Activated CD4-positive, CD25-positive, alpha-beta regulatory T cell treated with anti-CD3 and anti-CD28 coated beads, Interleukin-2, amount 50 U/mL, for 24 hours (primary cell): Measurements from ENCODE around the gene MED27.
"Not testable (repeated sequence)": the region's sequence is repeated elsewhere in the genome, so short reads cannot be mapped to it uniquely, and the experiment has no call there.

Source experiments
- ATAC-seq, 2 donors: fragments of 150-1000 bp; cut with Tn5 transposase; one replicate each; pipeline ENCODE4 v1.10.0; 2021; ENCODE audit warnings: mild to moderate bottlenecking in 1 of 2, moderate library complexity in 1 of 2

MED27 gene

DNA sequence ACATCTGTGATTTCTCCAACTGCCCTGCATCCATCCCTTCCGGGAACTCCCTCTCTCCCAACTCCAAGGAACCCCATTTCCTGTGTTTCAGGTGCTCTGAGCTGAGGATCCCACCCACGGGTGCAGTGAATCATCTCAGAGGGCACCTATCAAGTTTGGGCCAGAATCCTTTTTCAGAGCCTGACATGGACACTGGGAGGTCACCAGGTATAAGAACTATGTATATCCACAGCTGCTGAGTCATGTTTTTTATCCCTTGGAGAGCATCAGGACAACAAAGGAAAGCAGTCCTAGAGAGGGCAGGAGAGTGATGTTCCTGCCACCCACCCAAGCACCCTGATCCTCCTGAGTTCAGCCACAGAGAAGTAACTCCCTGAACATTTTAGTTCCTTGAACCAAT, 3.8 kb downstream of the MED27 start:
- no peak for ATAC-seq

DNA sequence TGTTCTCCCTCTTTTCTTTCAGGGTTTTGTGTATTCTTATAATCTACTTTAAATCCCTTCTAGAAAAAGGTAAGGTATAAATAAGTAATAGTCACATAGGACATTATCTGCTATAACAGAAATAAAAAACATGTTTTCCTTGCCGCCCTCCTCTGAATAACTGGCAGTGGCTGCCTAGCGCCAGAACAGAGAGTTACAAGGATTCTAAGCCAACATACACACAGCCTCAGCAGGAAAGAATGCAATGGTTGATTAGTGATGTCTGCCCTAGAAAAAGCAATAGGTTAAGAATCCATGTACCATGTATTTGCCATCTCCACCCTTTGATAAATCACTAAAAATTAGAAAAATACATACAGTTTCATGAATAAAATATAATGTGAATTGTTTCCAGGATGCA, 4.9 kb downstream of the MED27 start:
- no peak for ATAC-seq

DNA sequence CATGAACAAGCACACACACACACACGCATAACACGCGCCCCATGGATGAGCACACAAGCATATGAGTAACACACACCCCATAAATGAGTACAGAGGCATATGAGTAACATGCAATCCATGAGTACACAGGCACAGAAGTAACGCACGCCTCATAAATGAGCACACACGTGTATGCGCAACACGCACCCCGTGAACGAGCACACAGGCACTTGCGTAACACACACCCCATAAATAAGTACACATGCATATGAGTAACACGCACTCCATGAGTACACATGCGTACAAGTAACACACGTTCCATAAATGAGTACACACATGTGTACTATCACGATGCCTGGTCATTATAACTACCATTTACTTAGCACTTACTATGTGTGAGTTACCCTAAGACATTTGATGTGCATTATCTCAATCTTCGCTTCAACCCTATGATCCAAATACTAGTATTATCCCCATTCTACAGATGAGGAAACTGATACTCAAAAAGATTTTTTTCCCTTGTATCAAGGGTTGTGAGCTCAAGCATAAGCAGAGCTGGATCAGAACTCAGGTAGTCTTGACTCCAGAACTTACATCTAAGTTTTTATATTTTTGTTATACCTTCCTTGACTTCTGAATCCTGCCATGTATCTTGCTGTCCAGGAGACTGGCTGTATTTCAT, 7.7 kb downstream of the MED27 start:
- no peak for ATAC-seq

DNA sequence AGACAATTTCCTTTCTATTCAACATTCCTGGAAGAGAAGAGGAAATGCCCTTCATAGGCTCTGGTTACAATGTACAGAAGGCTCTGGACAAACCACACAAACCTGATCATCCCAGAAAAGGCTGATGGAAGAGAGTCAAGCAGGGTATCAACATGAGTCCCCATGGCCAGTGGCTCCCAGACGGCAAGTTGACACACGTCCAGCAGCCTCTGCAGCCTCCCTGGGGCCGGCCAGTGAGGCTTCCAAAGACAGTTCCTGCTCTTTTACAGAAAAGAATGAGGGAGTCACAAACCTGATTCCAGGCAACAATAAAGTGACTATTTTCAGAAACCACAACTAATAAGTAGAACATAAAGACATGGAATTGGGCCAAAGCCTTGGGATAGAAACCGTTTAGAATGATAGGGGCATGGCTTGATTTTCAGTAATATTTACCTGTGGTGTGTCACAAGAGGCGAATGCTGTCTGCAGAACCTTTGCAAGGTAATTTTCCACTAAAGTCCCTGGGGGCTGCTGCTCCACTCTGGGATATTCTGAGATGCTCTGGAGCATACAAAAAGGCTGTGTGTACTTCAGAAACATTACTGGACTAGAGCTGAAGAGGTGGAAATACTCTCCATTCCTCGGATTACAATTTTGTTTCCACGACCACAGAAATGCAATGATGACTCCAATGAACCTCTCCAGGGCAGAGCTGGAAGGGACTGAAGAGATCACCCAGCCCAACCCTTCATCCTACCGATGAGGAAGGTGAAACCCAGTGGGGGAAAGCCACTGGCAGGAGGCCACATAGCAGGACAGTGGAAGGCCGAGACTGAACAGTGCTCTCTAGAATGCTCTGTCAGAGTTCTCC, 10.4 kb downstream of the MED27 start:
- no peak for ATAC-seq

DNA sequence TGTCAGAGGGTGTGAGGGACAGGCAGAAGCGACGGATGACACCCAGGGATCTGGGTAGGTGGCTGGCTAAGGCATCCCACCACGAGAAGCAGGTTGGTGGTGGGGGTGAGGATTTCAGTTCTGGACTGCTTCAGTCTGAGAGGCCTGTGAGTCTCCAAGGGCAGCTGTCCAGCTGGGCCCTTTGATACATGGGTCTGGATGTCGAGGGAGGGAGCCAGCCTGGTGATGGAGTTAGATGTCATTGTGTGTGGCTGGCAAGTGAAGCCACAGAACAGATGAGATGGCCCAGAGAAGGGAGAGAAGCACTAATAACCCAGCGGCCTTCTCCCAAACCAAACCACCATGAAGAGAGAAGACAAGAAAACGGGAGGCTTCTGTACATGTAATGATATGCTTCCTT, 11.1 kb downstream of the MED27 start:
- ATAC-seq, result no peak

DNA sequence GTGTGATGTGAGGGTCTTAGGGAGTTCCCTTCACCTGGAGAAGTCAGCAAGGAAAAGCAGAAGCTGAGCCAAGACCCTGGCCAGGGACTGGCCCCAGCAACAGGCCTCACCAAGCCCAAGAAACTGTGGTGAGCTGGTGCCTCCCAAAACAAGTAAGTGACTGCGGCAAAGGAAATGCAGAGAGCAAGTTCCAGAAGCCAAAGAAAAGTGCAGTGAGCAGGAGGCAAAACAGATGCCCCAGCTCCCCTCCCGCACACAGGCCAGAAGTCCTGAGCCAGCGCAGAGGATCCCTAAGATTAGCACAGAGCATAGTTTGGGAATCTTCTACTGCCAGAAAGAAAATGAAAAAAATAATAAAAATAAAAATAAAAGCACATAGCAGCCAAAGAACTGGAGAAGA, 13.2 kb downstream of the MED27 start:
- ATAC-seq, result no peak

DNA sequence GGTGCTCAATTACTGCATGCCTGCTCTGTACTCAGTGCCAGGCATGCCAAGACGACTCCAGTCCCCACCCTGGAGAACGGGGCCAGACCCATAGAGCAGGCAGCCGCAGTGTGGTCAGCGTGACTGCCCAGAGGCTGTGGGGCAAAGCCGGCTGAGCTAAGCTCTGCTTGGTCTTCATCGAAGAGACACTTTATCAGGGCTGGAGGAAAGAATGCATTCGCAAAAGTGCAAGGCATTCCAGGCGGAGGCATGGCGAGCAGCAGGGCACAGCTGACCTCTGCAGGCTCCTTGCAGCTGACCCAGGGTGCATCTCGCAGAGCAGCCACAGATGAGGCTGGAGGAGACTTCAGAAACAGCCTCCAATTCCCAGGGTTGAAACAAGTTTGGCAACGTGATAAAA, 13.6 kb downstream of the MED27 start:
- no peak for ATAC-seq

DNA sequence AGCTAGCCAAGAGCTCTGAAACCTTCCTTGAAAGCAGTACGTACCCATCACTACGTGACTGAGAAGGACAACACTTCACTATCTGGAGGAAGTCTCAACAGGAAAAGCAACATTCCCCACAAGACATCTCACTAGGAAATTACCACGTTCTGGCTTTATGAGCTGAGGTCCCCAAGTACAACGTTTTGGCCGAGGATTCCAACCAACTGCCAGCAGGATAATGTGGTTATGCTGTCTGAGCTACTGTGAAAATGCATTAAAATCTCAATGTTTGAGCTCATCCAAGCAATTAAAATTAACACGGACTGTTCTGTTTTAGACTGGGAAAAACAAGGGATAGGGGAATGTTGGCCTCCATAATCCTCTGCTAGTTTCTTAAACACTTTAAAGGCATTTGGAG, 16.4 kb downstream of the MED27 start:
- no peak for ATAC-seq

DNA sequence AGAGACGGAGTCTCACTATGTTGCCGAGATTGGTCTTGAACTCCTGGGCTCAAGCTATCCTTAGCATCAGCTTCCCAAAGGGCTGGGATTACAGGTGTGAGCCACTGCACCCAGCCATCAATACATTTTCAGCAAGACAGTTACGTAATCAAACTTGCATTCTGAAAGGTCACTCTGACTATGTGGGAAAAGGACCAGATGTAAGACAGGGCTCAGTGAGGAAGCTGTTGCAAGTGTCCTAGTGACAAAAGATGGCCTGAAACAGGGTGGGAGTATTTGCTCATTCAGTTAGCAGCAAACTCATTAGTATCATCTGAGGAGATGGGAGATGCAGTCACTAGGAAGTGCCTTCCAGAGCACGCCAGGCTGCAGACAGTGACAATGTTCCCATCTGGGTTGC, 16.9 kb downstream of the MED27 start:
- ATAC-seq, result no peak

DNA sequence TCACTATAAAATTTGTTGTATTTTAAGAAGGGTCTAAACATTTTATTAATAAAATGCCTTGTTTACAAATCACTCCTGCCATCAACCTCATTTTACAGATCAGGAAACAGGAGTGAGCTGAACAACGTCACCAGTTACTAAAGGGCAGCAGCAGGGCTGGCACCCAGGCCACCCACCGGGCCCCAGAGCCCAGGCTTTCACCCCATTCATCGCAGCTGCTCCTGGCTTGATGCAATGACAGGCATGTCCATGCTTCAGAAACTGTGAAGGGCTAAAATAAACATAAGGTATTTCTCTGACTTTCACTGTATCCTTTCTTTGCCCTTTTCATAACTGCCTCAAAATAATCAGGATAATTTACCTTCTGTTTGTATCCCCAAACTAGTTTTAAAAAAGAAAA, 18.1 kb downstream of the MED27 start:
- ATAC-seq, result no peak

DNA sequence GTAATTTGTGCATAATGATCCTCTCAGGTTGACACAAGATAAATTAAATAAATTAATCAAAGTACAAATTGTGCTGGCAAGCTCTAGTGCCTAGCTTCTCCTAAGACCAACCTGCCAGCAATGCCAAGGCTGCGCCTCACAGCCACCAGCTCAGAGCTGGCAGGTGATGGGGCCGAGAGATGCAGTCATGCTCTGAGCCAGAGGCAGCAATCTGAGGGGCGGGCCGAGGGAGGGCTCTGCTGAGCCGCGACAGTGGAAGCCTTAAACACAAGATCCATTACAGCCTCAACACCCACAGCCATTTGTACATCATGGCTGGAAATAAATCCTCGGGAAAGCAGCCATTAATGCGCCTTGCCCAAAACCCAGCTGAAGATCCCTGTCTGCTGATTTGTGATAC, 20.3 kb downstream of the MED27 start:
- no peak for ATAC-seq

DNA sequence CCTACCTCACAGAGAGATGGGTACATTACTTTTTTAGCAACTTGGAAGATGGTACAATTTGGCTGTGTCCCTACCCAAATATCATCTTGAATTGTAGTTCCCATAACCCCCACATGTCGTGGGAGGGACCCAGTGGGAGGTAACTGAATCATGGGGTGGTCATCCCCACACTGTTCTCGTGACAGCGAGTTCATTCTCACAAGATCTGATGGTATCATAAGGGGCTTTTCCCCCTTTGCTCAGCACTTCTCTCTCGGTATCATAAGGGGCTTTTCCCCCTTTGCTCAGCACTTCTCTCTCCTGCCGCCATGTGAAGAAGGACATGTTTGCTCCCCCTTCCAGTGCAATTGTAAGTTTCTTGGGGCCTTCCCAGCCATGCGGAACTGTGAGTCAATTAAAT, 21.4 kb downstream of the MED27 start:
- not testable (repeated sequence) for ATAC-seq

DNA sequence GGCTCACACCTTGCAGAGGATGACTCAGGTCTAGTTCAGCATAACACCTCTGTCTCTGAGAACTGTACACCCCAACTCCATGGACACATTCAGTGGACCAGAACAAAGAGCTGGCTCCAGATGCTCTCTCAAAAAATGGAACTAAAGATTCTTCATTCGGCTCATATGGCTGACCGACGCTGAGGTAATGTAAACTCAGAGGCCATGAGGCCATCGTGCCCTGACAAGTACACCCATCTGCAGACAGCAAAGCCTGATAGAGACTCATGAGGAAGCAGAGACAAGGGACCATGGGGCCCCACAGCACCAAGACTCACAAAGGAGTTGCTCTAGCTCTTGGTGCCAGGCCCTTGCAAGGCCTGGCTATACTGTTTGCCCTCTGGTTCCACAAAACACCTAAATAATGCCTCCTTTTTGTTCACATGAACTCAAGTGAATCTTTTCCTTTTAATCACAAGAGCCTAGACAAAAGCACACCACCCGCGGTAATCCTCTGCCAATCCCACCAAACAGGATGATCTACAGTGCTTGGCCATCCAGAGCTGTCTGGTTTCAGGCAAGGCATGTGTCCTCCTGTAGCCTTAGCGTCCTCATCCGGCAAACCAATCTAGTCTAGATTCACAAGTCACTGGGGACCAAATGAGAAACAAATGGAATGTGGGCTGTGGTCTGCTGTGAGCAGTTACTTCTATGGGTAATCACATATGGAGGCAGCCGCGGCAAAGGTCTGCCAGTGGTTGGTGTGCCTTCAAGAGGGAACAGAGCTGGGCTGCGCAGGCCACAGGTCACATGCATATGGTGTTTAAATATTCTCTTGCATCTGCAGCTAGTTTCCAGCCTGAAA, 22.7 kb downstream of the MED27 start:
- ATAC-seq, result no peak

DNA sequence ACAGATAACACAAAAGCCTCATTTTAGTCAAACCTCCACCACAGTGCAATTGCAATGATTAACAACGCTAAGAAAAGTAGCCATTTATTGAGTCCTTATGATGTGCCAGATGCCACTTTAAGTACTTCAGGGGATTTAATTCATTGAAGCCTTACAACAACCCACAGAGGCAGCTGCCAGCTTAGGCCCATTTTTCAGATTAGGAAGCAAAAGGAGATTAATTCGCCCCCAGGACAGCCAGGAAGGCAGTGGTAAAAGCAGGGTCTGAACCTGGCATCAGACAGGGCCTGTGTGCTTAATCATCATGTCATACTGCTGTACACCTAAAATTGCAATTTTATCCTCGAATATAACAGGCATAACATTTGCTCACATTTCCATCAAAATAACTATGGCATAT, 23.9 kb downstream of the MED27 start:
- ATAC-seq, result no peak

DNA sequence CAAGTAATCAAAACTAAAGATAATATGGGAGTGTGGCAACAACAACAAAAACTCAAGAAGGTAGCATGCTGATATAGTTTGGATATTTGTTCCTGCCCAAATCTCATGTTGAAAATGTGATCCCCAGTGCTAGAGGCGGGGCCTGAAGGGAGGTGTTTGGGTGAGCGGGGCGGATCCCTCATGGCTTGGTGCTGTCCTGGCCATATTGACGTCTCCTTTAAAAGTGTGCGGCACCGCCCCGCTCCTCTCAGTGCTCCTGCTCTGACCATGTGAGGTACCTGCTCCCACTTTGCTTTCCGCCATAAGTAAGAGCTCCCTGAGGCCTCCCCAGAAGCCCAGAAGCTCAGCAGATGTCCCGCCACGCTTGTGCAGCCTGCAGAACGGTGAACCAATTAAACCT, 25.6 kb downstream of the MED27 start:
- no peak for ATAC-seq

DNA sequence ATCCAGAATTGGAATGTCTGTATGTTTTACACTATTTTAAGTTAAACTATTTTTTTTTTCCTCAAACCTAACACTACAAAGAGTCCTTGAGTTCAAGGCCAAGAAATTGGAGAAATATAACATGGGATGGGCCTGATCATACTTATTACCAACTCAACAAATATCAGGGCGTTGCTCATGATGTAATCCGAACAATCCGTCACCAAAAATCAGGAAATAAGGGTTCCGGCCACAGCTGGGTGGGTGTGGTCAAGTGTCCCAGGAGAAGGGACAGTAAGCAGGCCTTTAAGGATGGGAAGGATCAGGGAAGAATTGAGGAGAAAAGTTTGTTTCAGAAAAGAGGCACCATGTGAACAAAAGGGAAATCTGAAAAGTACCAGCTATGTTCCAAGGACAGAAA, 29.8 kb downstream of the MED27 start:
- ATAC-seq, result no peak

DNA sequence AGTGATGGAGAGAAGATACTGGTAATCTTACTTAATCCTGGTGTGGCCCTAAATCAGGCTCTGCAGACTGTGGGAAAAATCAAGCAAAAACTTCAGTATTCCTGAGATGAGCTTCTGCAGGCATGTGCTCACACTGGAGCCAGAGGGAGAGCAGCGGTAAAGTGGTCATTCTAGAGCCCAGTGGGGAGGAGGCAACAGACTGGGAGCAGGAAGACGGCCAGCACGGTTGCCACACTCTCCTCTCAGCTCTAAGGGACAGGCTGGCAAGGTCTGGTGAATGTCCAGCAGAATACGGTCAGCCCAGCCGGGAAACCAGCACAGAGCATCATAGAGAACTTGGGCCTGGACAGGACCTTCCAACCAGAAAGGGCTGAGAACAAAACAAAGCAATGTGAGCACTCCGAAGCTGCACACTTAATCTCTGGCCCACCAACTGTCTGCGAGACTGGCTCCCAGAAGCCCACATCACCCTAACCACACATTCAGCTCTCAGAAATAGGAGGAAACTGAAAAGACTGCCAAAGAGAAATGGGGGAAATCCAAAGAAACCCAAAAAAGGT, 30.3 kb downstream of the MED27 start:
- no peak for ATAC-seq

DNA sequence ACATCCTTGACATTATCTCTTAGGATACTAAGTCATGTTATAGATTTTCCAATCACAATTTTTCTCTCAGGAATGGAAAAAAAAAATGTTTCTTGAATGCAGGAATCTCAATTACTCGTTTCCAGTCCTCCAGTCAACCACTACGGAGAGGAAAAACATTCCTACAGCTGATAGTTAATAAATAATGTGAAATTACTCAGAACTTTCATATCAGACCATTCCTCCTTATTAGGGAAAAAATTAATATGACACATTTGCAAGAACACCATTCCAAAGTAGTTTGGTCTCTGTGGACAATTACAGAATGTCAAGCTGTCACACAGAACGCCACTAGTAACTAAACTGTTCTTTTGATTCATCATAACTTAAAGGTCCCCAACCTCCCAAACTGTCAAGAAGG, 31.5 kb downstream of the MED27 start:
- ATAC-seq, result no peak

DNA sequence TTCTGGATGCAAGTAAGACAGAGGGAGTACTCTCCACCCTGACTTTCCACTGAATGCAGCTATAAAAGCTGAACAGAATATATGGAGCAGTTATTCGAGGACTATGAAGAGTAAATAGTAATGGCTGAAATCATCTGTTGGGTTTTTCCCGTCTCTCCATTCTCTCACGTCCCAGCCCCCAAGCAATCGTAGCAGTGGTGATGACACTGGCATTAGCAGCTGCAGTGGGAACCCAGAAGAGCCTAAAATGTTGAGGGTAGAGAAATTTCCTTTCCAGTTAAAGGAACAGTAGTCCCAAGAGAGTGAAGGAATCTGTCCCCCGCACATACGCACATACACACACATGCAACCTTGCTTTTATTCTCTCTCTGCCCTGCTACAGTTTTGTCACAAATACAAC, 33.2 kb downstream of the MED27 start:
- ATAC-seq, result no peak

DNA sequence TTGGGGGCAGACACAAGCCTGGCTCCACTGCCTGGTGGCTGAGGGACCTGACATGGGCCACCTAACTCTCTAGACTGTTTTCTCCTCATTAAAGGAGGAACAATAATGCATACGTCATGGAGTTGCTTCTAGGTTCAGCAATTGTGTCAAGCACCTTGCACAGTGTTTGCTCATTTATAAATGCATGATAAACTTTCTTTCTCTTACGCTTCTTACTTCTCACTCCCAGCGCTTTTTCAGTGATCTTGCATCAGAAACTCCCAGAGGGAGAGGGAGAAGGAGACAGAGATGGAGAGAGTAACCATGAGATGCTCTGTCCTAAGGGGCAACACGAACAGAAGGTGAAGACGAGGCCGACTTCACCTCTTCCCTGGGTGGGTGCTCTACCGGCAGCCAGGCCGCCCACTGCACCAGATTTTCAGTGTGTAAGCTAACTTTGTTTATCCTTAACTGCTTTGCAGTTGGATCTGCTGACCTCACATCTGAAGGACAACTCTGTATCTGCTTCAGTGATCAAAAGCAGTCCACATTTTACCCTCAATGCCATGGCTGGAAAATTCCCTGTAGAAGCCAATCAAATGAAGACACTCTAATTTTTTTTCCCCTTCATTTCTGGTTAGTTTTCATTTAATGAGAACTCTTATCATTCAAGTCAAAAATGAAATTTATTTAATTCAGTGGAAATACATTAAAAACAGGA, 35.3 kb downstream of the MED27 start:
- ATAC-seq, result no peak

DNA sequence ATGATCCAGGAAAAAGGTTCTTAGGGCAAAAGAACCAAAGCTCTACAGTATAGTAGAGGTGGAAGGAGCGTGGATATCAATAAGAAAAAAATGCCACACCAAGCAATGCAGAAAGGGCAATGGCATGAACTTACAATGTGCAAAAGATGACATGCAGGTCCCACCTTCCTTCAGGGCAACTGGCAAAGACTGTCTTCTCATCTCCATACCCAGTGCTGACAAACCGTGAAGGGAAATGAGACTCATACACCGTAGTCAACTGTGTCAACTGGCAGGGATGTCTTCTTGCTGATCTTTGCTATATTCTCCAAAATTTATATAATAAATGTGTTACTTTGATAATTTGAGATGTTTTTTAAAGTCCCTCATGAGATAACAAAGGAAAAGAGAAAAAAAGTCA, 36.0 kb downstream of the MED27 start:
- no peak for ATAC-seq

DNA sequence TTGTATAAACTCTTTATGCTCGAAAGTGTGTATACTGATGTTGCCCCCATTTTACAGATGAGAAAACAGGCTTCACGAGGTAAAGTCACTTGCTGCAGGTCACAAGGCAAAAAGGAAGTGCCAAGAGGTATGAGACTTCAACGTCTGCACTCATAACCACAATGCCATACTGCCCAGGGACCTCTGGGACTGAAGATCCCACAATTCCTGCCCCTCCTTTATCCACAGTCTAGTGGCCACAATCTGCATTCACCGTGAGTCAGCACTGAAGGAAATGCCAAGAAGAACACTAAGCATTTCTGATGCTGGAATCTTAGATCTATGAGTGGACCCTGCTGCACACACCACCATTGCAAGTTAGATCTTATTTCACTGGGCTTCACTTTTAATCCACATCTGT, 37.3 kb downstream of the MED27 start:
- no peak for ATAC-seq

DNA sequence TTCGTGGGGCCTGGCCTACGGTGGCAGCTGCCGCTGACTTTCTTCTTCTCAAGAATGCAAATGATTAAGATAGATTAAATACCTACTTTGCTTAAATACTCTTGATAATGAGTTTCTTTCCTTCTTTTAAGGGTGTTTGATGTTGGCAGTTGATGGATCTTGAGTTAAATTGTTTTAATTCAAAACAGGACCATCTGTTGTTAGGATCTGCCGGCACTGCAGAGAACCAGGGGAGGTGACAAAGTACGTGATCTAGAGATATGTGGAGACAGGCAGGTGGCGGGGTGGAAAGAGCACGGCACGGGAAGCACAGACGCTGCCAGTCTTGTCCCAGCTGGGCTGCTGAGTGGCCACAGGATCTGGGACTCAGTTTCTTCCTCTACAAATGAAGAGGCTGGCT, 37.9 kb downstream of the MED27 start:
- ATAC-seq, result no peak
